Keratinocyte (primary cell): ENCODE data around the gene NRG2. TPM values are rescaled to one million over a fixed set of nuclear protein-coding genes. Genes with fewer than 3 reads are reported as not detected.

ENCODE experiments used
- DNase-seq: peaks from one replicate; pipeline ENCODE4 v3.0.0-alpha.2; 2011; ENCODE audit warnings: low read depth, missing footprints, low spot score
- FAIRE-seq: peaks from 2 replicates; lab custom pipeline; 2011; peaks lifted over from hg19 to GRCh38; lab: Jason Lieb, UNC
- H2AFZ ChIP-seq: 2 replicates; pipeline ENCODE4 v1.6.0; 2012; ENCODE audit warnings: low read length, control low read depth, inconsistent platforms; ENCODE audit not compliant: control insufficient read depth
- H3K27ac ChIP-seq: 2 replicates; pipeline ENCODE4 v1.5.1; 2011; ENCODE audit warnings: low read length; ENCODE audit not compliant: control insufficient read depth, insufficient read depth
- H3K27me3 ChIP-seq: 3 replicates; pipeline ENCODE4 v1.6.0; 2011; ENCODE audit warnings: low read length; ENCODE audit not compliant: control insufficient read depth, insufficient read depth; ENCODE audit errors: extremely low read depth
- H3K36me3 ChIP-seq, 2 experiments: 2 replicates in 1 of 2; 3 replicates in 1 of 2; pipeline ENCODE4 v1.5.1; 2011; ENCODE audit warnings: low read length in 2 of 2, mild to moderate bottlenecking in 1 of 2; ENCODE audit not compliant: control insufficient read depth in 2 of 2, insufficient read depth in 2 of 2; ENCODE audit errors: extremely low read depth in 1 of 2
- H3K4me1 ChIP-seq: 3 replicates; pipeline ENCODE4 v1.5.1; 2011; ENCODE audit warnings: low read length; ENCODE audit not compliant: control insufficient read depth, insufficient read depth; ENCODE audit errors: extremely low read depth
- H3K4me2 ChIP-seq: 3 replicates; pipeline ENCODE4 v1.6.0; 2011; ENCODE audit warnings: low read depth, low read length; ENCODE audit not compliant: control insufficient read depth, insufficient read depth; ENCODE audit errors: extremely low read depth
- H3K4me3 ChIP-seq, 3 experiments: fragments of 200-600 bp in 1 of 3; sonication (generic) in 1 of 3; 2 replicates in 2 of 3; 3 replicates in 1 of 3; pipeline ENCODE4 v1.5.1; 2011 to 2016; ENCODE audit warnings: low read length in 3 of 3, mild to moderate bottlenecking in 3 of 3, control low read depth in 2 of 3, inconsistent platforms in 1 of 3, low read depth in 1 of 3, mixed read lengths in 1 of 3, mixed run types in 1 of 3, moderate library complexity in 1 of 3; ENCODE audit not compliant: control insufficient read depth in 2 of 3, insufficient read depth in 2 of 3; ENCODE audit errors: extremely low read depth in 1 of 3
- H3K79me2 ChIP-seq: 2 replicates; pipeline ENCODE4 v1.6.0; 2012; ENCODE audit warnings: low read length; ENCODE audit not compliant: control insufficient read depth, insufficient read depth
- H3K9ac ChIP-seq: 3 replicates; pipeline ENCODE4 v1.6.0; 2011; ENCODE audit warnings: low read length; ENCODE audit not compliant: control insufficient read depth, insufficient read depth; ENCODE audit errors: extremely low read depth
- H3K9me1 ChIP-seq: 3 replicates; pipeline ENCODE4 v1.6.0; 2011; ENCODE audit warnings: low read length; ENCODE audit not compliant: control insufficient read depth, insufficient read depth; ENCODE audit errors: extremely low read depth
- H3K9me3 ChIP-seq: 2 replicates; pipeline ENCODE4 v1.5.1; 2012; ENCODE audit warnings: low read depth, low read length; ENCODE audit not compliant: control insufficient read depth
- H4K20me1 ChIP-seq: 3 replicates; pipeline ENCODE4 v1.6.0; 2011; ENCODE audit warnings: low read length; ENCODE audit not compliant: control insufficient read depth, insufficient read depth; ENCODE audit errors: extremely low read depth
- EZH2 ChIP-seq: IDR thresholded peaks from one replicate; pipeline ENCODE4 v1.6.1; 2012; ENCODE audit warnings: inconsistent platforms, mild to moderate bottlenecking, low read length, moderate library complexity
- dilution Hi-C: fragments of 300-500 bp; cut with MboI; formaldehyde crosslinking; loops from one replicate; pipeline ENCODE4 v1.7.0; 2020; ENCODE audit warnings: low sequenced_read_pairs; ENCODE audit not compliant: extremely low pct_ligation_motif_present
- polyA plus RNA-seq, 5 experiments: library from polyadenylated mRNA; depleted of rRNA in 3 of 5; stranded (reverse) in 3 of 5; stranded (forward) in 1 of 5; unstranded in 1 of 5; fragments of >200 nt; gene quantifications; 1 replicate in 1 of 5; 2 replicates in 3 of 5; 3 replicates in 1 of 5; pipeline versions ENCODE4 v1.2.1 to v1.2.3, GENCODE V29; 2011 to 2012; ENCODE audit warnings: missing spikeins in 2 of 5, low read depth in 1 of 5, low replicate concordance in 1 of 5
- TF ChIP-seq, protein P1 (sequence below), 3 experiments: IDR thresholded peaks in 1 of 3; conservative IDR thresholded peaks in 1 of 3; optimal IDR thresholded peaks in 1 of 3; 2 replicates in 2 of 3; 3 replicates in 1 of 3; pipeline versions ENCODE3 to v1.5.1; 2011; ENCODE audit warnings: low read length in 3 of 3, mild to moderate bottlenecking in 3 of 3, moderate library complexity in 2 of 3, control low read depth in 1 of 3, inconsistent platforms in 1 of 3; ENCODE audit not compliant: insufficient read depth in 2 of 3; ENCODE audit errors: extremely low read depth in 1 of 3

NRG2 gene
- polyA plus RNA-seq, 1 donor (not counting 4 experiments of a cell fraction or from before 2014, with no cell fraction given): 0.13 TPM

GRCh38 chr5:139966856-139967255 is 76.2 kb downstream of the NRG2 start:
- H3K4me3 ChIP-seq: no peak overlapping the region
- H3K4me1 ChIP-seq: no peaks in the 10 kb centered on the region
- no peak overlapping the region for H3K27ac ChIP-seq
- no peak overlapping the region for H2AFZ ChIP-seq
- FAIRE-seq: no peak
- no peaks in the 10 kb centered on the region for H3K79me2 ChIP-seq
- H4K20me1 ChIP-seq: no peaks in the 10 kb centered on the region
- no peak for DNase-seq
- H3K9me1 ChIP-seq: no peaks in the 10 kb centered on the region
- no peak overlapping the region for H3K9ac ChIP-seq
- no peak overlapping the region for H3K4me2 ChIP-seq
- TF ChIP-seq EZH2: no peak
- TF ChIP-seq, protein P1, sequence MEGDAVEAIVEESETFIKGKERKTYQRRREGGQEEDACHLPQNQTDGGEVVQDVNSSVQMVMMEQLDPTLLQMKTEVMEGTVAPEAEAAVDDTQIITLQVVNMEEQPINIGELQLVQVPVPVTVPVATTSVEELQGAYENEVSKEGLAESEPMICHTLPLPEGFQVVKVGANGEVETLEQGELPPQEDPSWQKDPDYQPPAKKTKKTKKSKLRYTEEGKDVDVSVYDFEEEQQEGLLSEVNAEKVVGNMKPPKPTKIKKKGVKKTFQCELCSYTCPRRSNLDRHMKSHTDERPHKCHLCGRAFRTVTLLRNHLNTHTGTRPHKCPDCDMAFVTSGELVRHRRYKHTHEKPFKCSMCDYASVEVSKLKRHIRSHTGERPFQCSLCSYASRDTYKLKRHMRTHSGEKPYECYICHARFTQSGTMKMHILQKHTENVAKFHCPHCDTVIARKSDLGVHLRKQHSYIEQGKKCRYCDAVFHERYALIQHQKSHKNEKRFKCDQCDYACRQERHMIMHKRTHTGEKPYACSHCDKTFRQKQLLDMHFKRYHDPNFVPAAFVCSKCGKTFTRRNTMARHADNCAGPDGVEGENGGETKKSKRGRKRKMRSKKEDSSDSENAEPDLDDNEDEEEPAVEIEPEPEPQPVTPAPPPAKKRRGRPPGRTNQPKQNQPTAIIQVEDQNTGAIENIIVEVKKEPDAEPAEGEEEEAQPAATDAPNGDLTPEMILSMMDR (optimal IDR thresholded peaks at IDR 0.05 in 1 of 3, IDR thresholded peaks at IDR 0.05 in 1 of 3, conservative IDR thresholded peaks at IDR 0.05 in 1 of 3; ENCODE audit: extremely low read depth in 1 of 3, insufficient read depth in 2 of 3, low read length in 3 of 3): no peak
- H3K27me3 ChIP-seq: peaks cover 4% of the 10 kb centered on the region
- H3K9me3 ChIP-seq: no peaks in the 10 kb centered on the region
- dilution Hi-C loops: loop anchor here (25.0 kb wide), 1 partner anchor 130 kb away; no protein-coding TSS in a partner anchor
- H3K36me3 ChIP-seq: no peaks in the 10 kb centered on the region

DNA sequence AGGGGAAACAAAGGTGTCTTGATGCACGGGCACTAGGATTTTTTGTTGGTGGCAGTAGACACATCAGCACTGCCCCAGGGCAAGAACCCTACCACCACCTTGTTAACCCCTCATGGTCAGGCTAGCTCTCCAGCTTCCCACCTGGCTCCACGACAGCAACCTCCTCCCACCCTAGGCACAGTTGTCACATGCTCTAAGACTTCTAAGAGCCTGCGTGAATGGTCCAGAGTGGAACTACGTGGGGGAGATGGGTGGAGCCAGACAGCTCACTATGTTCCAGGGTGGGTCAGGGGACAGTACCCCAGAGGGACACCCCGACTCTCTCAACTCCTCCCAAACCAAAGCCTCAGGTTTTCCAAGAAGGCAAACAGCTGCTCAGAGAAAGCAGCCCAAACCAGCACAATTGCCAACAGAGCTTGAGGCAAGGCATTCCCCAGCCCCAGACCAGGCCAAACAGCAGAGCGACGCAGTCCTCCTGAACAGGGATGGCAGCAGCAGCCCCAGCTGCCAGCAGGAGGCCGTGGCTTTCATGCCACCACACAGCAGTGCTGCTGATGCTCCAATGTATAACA is 78.0 kb downstream of the NRG2 start:
- TF ChIP-seq, protein P1 (optimal IDR thresholded peaks at IDR 0.05 in 1 of 3, IDR thresholded peaks at IDR 0.05 in 1 of 3, conservative IDR thresholded peaks at IDR 0.05 in 1 of 3; ENCODE audit: extremely low read depth in 1 of 3, insufficient read depth in 2 of 3, low read length in 3 of 3): peak in 1 of 3 experiments; percentile 11
- TF ChIP-seq EZH2: no peak
- no peak for FAIRE-seq

More for the DNA sequence above, 78.0 kb downstream of the NRG2 start:
- Histone ChIP-seq H3K79me2 (no peaks in the 10 kb centered on the region), H3K27me3 (peaks cover 4% of the 10 kb centered on the region), H4K20me1 (no peaks in the 10 kb centered on the region), H2AFZ (no peak overlapping the region), H3K36me3 (no peaks in the 10 kb centered on the region), H3K4me1 (no peaks in the 10 kb centered on the region), H3K9me3 (no peaks in the 10 kb centered on the region), H3K9me1 (no peaks in the 10 kb centered on the region), H3K27ac (no peak overlapping the region), H3K4me2 (no peak overlapping the region), H3K9ac (no peak overlapping the region), H3K4me3 (no peak overlapping the region)
- DNase-seq: no peak
- dilution Hi-C loops: loop anchor here (25.0 kb wide), 1 partner anchor 128 kb away; no protein-coding TSS in a partner anchor
